GM12878 (cell line): ENCODE measurements around the gene DCAF15. TPM values are rescaled to one million over a fixed set of nuclear protein-coding genes. Genes with fewer than 3 reads are reported as not detected.

Source experiments
- ATAC-seq: fragments of 200-7000 bp; cut with Tn5 transposase; 3 replicates; pipeline ENCODE4 v1.9.1; 2020; ENCODE audit warnings: mild to moderate bottlenecking, moderate library complexity
- BruUV-seq: library from RNA; stranded (reverse); fragments of 400-500 nt; replicated peaks from 2 replicates; lab custom pipeline; 2021; lab: Mats Ljungman, UMichigan
- CTCF ChIA-PET: fragments of 300-600 bp; sonication (Branson Sonifier 250); formaldehyde crosslinking; extraction: SDS; loops from one replicate; lab custom pipeline; 2021; ENCODE audit warnings: inconsistent platforms; lab: Yijun Ruan, JAX
- POLR2A ChIA-PET: fragments of 350-600 bp; formaldehyde crosslinking; extraction: SDS; loops from one replicate; lab custom pipeline; 2021; ENCODE audit warnings: inconsistent platforms; lab: Charles Lee
- RAD21 ChIA-PET: fragments of 300-600 bp; sonication (Branson Sonifier 250); formaldehyde crosslinking; loops from one replicate; lab custom pipeline; 2023; ENCODE audit warnings: antibody characterized with exemption; ENCODE audit not compliant: unreplicated experiment; lab: Charles Lee
- SMC1A ChIA-PET: fragments of 300-600 bp; sonication (Branson Sonifier 250); formaldehyde crosslinking; loops from one replicate; lab custom pipeline; 2023; ENCODE audit not compliant: unreplicated experiment, uncharacterized antibody; lab: Charles Lee
- DNase-seq: peaks from one replicate; pipeline ENCODE4 v3.0.0-alpha.2; 2011; ENCODE audit warnings: low read depth, low spot score
- FAIRE-seq: peaks from 3 replicates; lab custom pipeline; 2011; peaks lifted over from hg19 to GRCh38; lab: Jason Lieb, UNC
- H2AFZ ChIP-seq: 2 replicates; pipeline ENCODE4 v1.6.0; 2011; ENCODE audit warnings: low read depth, low read length, control low read depth; ENCODE audit not compliant: control insufficient read depth
- H3K27ac ChIP-seq: 2 replicates; pipeline ENCODE4 v1.5.1; 2011; ENCODE audit warnings: control low read depth; ENCODE audit not compliant: control insufficient read depth, insufficient read depth
- H3K27me3 ChIP-seq, 2 experiments: replicated peaks in 1 of 2; 2 replicates each; pipeline versions ENCODE4 v1.6.0 to v1.6.1; 2011; ENCODE audit warnings: low read length in 1 of 2; ENCODE audit not compliant: control insufficient read depth in 2 of 2, insufficient read depth in 2 of 2
- H3K36me3 ChIP-seq, 2 experiments: 2 replicates each; pipeline ENCODE4 v1.5.1; 2011; ENCODE audit warnings: low read length in 1 of 2; ENCODE audit not compliant: control insufficient read depth in 2 of 2, insufficient read depth in 2 of 2
- H3K4me1 ChIP-seq: 2 replicates; pipeline ENCODE4 v1.6.1; 2011; ENCODE audit warnings: mild to moderate bottlenecking, low read length, moderate library complexity, mixed read lengths; ENCODE audit not compliant: control insufficient read depth, insufficient read depth
- H3K4me2 ChIP-seq: 2 replicates; pipeline ENCODE4 v1.6.0; 2011; ENCODE audit warnings: control low read depth; ENCODE audit not compliant: control insufficient read depth, insufficient read depth
- H3K4me3 ChIP-seq: fragments of 200-600 bp; sonication (generic); 2 replicates; pipeline ENCODE4 v1.5.1; 2016
- H3K79me2 ChIP-seq: 2 replicates; pipeline ENCODE4 v1.6.0; 2011; ENCODE audit warnings: low read length; ENCODE audit not compliant: control insufficient read depth, insufficient read depth
- H3K9ac ChIP-seq: 2 replicates; pipeline ENCODE4 v1.8.0; 2011; ENCODE audit warnings: low read length, control low read depth, mixed read lengths; ENCODE audit not compliant: control insufficient read depth, insufficient read depth
- H3K9me3 ChIP-seq: replicated peaks from 3 replicates; pipeline ENCODE4 v1.5.1; 2011; ENCODE audit warnings: mild to moderate bottlenecking, low read length; ENCODE audit not compliant: control insufficient read depth, insufficient read depth
- H4K20me1 ChIP-seq: 2 replicates; pipeline ENCODE4 v1.6.0; 2011; ENCODE audit not compliant: control insufficient read depth, insufficient read depth
- CBX5 ChIP-seq: sonication (generic); IDR thresholded peaks from 2 replicates; pipeline ENCODE4 v1.6.1; 2016; ENCODE audit warnings: low read depth, moderate library complexity, mild to moderate bottlenecking, inconsistent platforms
- CEBPB ChIP-seq, 2 experiments: fragments of 150-350 bp in 1 of 2; IDR thresholded peaks; 2 replicates each; pipeline ENCODE4 v1.6.1; 2012 to 2014; ENCODE audit warnings: low read depth in 2 of 2, low read length in 2 of 2, borderline replicate concordance in 1 of 2, inconsistent platforms in 1 of 2
- EP300 ChIP-seq, 2 experiments: fragments of 150-350 bp in 1 of 2; IDR thresholded peaks; 2 replicates each; pipeline ENCODE4 v1.6.1; 2011 to 2012; ENCODE audit warnings: low read depth in 2 of 2, low read length in 2 of 2, borderline replicate concordance in 1 of 2, improper control_type of control experiment in 1 of 2, inconsistent platforms in 1 of 2; ENCODE audit not compliant: control insufficient read depth in 1 of 2
- ETV6 ChIP-seq, 2 experiments: fragments of 450-650 bp in 1 of 2; IDR thresholded peaks in 1 of 2; conservative IDR thresholded peaks in 1 of 2; 2 replicates each; pipeline ENCODE4 v1.6.1; 2014; ENCODE audit warnings: antibody characterized with exemption in 1 of 2, borderline replicate concordance in 1 of 2, low read depth in 1 of 2, mild to moderate bottlenecking in 1 of 2, moderate library complexity in 1 of 2
- FOS ChIP-seq: IDR thresholded peaks from 3 replicates; pipeline ENCODE4 v1.6.1; 2011; ENCODE audit warnings: borderline replicate concordance; ENCODE audit not compliant: insufficient read length; ENCODE audit errors: extremely low read depth
- NFIC ChIP-seq: IDR thresholded peaks from 2 replicates; pipeline ENCODE4 v1.6.1; 2012; ENCODE audit warnings: low read depth, mild to moderate bottlenecking, inconsistent platforms, low read length, moderate library complexity
- PML ChIP-seq: IDR thresholded peaks from 2 replicates; pipeline ENCODE4 v1.6.1; 2012; ENCODE audit warnings: low read length, inconsistent platforms
- POU2F2 ChIP-seq: IDR thresholded peaks from 3 replicates; pipeline ENCODE4 v1.6.1; 2011; ENCODE audit warnings: low read depth, mild to moderate bottlenecking, low read length, borderline replicate concordance
- RAD21 ChIP-seq: IDR thresholded peaks from 2 replicates; pipeline ENCODE4 v1.6.1; 2011; ENCODE audit warnings: mild to moderate bottlenecking, low read depth, low read length, moderate library complexity; ENCODE audit not compliant: insufficient read depth
- RFX5 ChIP-seq: IDR thresholded peaks from 2 replicates; pipeline ENCODE4 v1.6.1; 2011; ENCODE audit warnings: low read depth, low read length, improper control_type of control experiment
- SP1 ChIP-seq: IDR thresholded peaks from one replicate; pipeline ENCODE4 v1.6.1; 2011; ENCODE audit warnings: low read depth, low read length
- ZBED1 ChIP-seq: IDR thresholded peaks from 2 replicates; pipeline ENCODE4 v1.6.1; 2016; ENCODE audit warnings: borderline replicate concordance
- ZNF24 ChIP-seq: fragments of 450-650 bp; IDR thresholded peaks from 2 replicates; pipeline ENCODE4 v1.6.1; 2017; ENCODE audit warnings: antibody characterized with exemption, mild to moderate bottlenecking
- ZSCAN29 ChIP-seq: fragments of 450-650 bp; IDR thresholded peaks from 2 replicates; pipeline ENCODE4 v1.6.1; 2017; ENCODE audit warnings: mild to moderate bottlenecking, moderate library complexity
- WGBS: methylation state at CpG from one replicate; pipeline ENCODE4 v1.1.6; 2016; ENCODE audit warnings: low lambda C conversion rate; ENCODE audit not compliant: insufficient replicate concordance, insufficient coverage; ENCODE audit errors: missing lambda C conversion rate; 5-methylcytosine and 5-hydroxymethylcytosine counted together
- in situ Hi-C: fragments of 300-500 bp; cut with MboI; formaldehyde crosslinking; loops from 9 replicates; pipeline ENCODE4 v1.14.3; 2018; ENCODE audit warnings: mixed read lengths
- intact Hi-C: fragments of 100-400 bp; cut with micrococcal nuclease; formaldehyde crosslinking; loops from one replicate; pipeline ENCODE4 v1.14.2; 2022; ENCODE audit not compliant: unreplicated experiment
- polyA plus RNA-seq, 11 experiments: library from polyadenylated mRNA; depleted of rRNA in 4 of 11; unstranded in 6 of 11; stranded (reverse) in 5 of 11; fragments of >200 nt; fragmentation: Nextera tagmentation in 4 of 11; fragmentation: Illumina TruSeq in 1 of 11; extraction: Ambion mirVana in 4 of 11; extraction: Trizol in 1 of 11; gene quantifications; 1 replicate in 1 of 11; 2 replicates in 10 of 11; pipeline versions ENCODE4 v1.2.1 to v1.2.3, GENCODE V29; 2011 to 2016; ENCODE audit warnings: inconsistent platforms in 2 of 11, missing spikeins in 2 of 11, low read depth in 1 of 11
- total RNA-seq, 4 experiments: library from RNA; depleted of rRNA in 3 of 4; stranded (reverse); fragments of >200 nt in 3 of 4; fragmentation: Illumina TruSeq in 1 of 4; extraction: Trizol in 1 of 4; gene quantifications; 2 replicates each; pipeline versions ENCODE4 v1.2.1 to v1.2.3, GENCODE V29; 2013 to 2021
- TF ChIP-seq, protein P1 (sequence below): IDR thresholded peaks from 2 replicates; pipeline ENCODE4 v1.6.1; 2012; ENCODE audit warnings: low read depth, low read length, improper control_type of control experiment

Gene DCAF15
- total and polyA plus RNA-seq, 10 of the 15 experiments (the other 5 are each of a cell fraction or from before 2014, with no cell fraction given) = 0.16 to 63.4 (median 26.6) TPM

DNA sequence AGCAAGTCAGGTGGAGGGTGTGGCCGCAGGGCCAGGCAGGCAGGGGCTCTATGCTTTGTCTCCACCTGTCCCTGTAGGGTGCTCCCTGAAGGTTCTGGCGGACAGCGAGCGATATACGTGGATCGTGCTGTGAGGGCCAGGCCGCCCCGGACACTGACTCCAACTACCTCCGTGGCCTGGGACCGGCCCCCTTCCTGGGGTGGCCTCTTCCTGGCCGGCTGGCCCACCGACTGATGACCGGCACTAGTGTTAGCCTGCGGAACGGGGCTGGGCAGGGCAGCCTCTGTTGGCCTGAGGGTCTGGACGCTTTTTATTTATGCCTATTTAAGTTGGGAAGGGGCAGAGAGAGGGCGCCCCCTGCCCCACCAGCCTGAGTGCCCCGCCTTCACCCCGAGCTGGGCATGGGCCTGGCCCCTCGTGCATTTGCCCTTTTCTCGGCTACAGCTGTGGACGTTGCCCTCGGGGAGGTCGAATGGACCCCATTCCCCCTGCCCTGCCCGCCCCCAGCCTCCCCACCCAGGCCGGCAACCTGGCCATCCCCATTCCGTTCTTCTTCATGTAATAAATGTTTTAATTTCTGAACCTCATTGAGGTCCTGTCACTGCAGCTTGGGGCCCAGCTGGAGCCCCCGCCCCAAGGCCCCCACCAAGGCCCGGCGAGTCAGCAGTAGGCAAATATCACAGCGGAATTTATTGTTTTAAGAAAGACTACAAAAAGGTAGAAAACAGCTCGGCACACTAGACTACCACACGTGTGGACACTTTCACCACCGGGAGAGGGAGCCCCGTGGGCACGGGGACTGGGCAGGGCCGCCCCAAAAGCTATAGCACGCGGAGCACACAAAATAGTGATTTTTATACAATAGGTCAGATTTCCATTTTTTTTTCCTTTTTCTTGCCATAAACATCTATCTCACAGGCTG lies 8.8 kb downstream of the DCAF15 start:
- no peaks in the 10 kb centered on the region for H3K79me2 ChIP-seq
- BruUV-seq = no TSS peak
- FAIRE-seq (no peak), ATAC-seq (no peak), DNase-seq (no peak)
- ChIA-PET SMC1A (interaction anchor here (0.5 kb wide), 1 partner anchor 50 kb away, joined by 3 read pairs; no protein-coding TSS in a partner anchor), POLR2A (interaction anchor here (0.5 kb wide), 1 partner anchor 15 kb away, joined by 3 read pairs; no protein-coding TSS in a partner anchor), CTCF (no interaction called here), RAD21 (interaction anchor here (0.8 to 1.0 kb wide), 2 partner anchors 71 to 92 kb away, joined by 3 read pairs; no protein-coding TSS in a partner anchor)
- no peaks in the 10 kb centered on the region for H3K9me3 ChIP-seq
- no peaks in the 10 kb centered on the region for H4K20me1 ChIP-seq
- no peak overlapping the region for H3K4me3 ChIP-seq
- intact Hi-C loops (no loop called here), in situ Hi-C loops (no loop called here)
- no peak overlapping the region for H3K9ac ChIP-seq
- H3K27me3 ChIP-seq = no peaks in the 10 kb centered on the region
- TF ChIP-seq FOS (no peak), ZBED1 (no peak), NFIC (no peak), RFX5 (no peak), ETV6 (conservative IDR thresholded peaks at IDR 0.05 in 1 of 2, IDR thresholded peaks at IDR 0.05 in 1 of 2; ENCODE audit: borderline replicate concordance in 1 of 2, low read depth in 1 of 2) (no peak), EP300 (IDR thresholded peaks at IDR 0.05; ENCODE audit: borderline replicate concordance in 1 of 2, control insufficient read depth in 1 of 2, low read depth in 2 of 2, low read length in 2 of 2) (no peak), CEBPB (IDR thresholded peaks at IDR 0.05; ENCODE audit: borderline replicate concordance in 1 of 2, low read depth in 2 of 2, low read length in 2 of 2) (no peak), ZSCAN29 (no peak), RAD21 (no peak), SP1 (no peak), PML (no peak), CBX5 (no peak), ZNF24 (no peak), POU2F2 (no peak)
- TF ChIP-seq, protein P1, sequence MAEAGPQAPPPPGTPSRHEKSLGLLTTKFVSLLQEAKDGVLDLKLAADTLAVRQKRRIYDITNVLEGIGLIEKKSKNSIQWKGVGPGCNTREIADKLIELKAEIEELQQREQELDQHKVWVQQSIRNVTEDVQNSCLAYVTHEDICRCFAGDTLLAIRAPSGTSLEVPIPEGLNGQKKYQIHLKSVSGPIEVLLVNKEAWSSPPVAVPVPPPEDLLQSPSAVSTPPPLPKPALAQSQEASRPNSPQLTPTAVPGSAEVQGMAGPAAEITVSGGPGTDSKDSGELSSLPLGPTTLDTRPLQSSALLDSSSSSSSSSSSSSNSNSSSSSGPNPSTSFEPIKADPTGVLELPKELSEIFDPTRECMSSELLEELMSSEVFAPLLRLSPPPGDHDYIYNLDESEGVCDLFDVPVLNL = no peak
- H3K36me3 ChIP-seq = peaks cover 0 to 26% of the 10 kb centered on the region in 2 experiments; a peak in 3 of 4 replicates
- no peak overlapping the region for H2AFZ ChIP-seq
- 91% methylated on average over 35 of the region's 39 CpGs for WGBS
- no peaks in the 10 kb centered on the region for H3K4me1 ChIP-seq
- no peak overlapping the region for H3K4me2 ChIP-seq
- H3K27ac ChIP-seq = no peak overlapping the region
